HG03066 (cell line): Measurements from ENCODE around the gene LYZL2.
"Not testable (repeated sequence)": the region's sequence is repeated elsewhere in the genome, so short reads cannot be mapped to it uniquely, and the experiment has no call there.

Experiments used
- ATAC-seq: cut with Tn5 transposase; IDR thresholded peaks from one replicate; pipeline ENCODE4 v1.9.1; 2021; ENCODE audit warnings: low read depth; ENCODE audit not compliant: unreplicated experiment

LYZL2 gene

GRCh38 chr10:30629653-30630052 lies at the start of gene LYZL2:
LYZL2 (minus strand) TSS chr10:30629753; CDS start chr10:30626915, 2,838 bp downstream.
- ATAC-seq = no peak

- ATAC-seq = not testable (repeated sequence)
Measured at GRCh38 chr10:30677616-30678015, 48.1 kb upstream of the LYZL2 start.

GRCh38 chr10:30677146-30677545 lies 47.6 kb upstream of the LYZL2 start:
- ATAC-seq = not testable (repeated sequence)

GRCh38 chr10:30675791-30676718 lies 46.5 kb upstream of the LYZL2 start:
- no peak for ATAC-seq

- ATAC-seq = no peak
Measured at GRCh38 chr10:30674796-30675195, 45.2 kb upstream of the LYZL2 start.

- ATAC-seq = not testable (repeated sequence)
Measured at GRCh38 chr10:30673262-30673661, 43.7 kb upstream of the LYZL2 start.

- ATAC-seq = not testable (repeated sequence)
Measured at GRCh38 chr10:30672338-30672737, 42.8 kb upstream of the LYZL2 start.

GRCh38 chr10:30671026-30671616 lies 41.6 kb upstream of the LYZL2 start:
- ATAC-seq = no peak

- not testable (repeated sequence) for ATAC-seq
Measured at GRCh38 chr10:30667982-30668381, 38.4 kb upstream of the LYZL2 start.

- ATAC-seq = peak; percentile 96
Measured at GRCh38 chr10:30663403-30663802, 33.9 kb upstream of the LYZL2 start.

- no peak for ATAC-seq
Measured at GRCh38 chr10:30662814-30663213, 33.3 kb upstream of the LYZL2 start.

- ATAC-seq = not testable (repeated sequence)
Measured at GRCh38 chr10:30660314-30660713, 30.8 kb upstream of the LYZL2 start.

GRCh38 chr10:30656233-30656632 lies 26.7 kb upstream of the LYZL2 start:
- no peak for ATAC-seq

- ATAC-seq = not testable (repeated sequence)
Measured at GRCh38 chr10:30655001-30655400, 25.4 kb upstream of the LYZL2 start.

GRCh38 chr10:30651470-30652397 lies 22.2 kb upstream of the LYZL2 start:
- not testable (repeated sequence) for ATAC-seq

GRCh38 chr10:30647089-30647488 lies 17.5 kb upstream of the LYZL2 start:
- no peak for ATAC-seq

- ATAC-seq = no peak
Measured at GRCh38 chr10:30645340-30645827, 15.8 kb upstream of the LYZL2 start.

GRCh38 chr10:30644408-30644861 lies 14.9 kb upstream of the LYZL2 start:
- ATAC-seq = not testable (repeated sequence)

GRCh38 chr10:30643557-30644199 lies 14.1 kb upstream of the LYZL2 start:
- not testable (repeated sequence) for ATAC-seq

GRCh38 chr10:30642856-30643255 lies 13.3 kb upstream of the LYZL2 start:
- ATAC-seq = not testable (repeated sequence)
